Hepatocyte (in vitro differentiated cells): ENCODE data around the gene GRM6. TPM values are rescaled to one million over a fixed set of nuclear protein-coding genes. Genes with fewer than 3 reads are reported as not detected.

ENCODE experiments used
- DNase-seq: peaks from one replicate; pipeline ENCODE4 v3.0.0-alpha.2; 2016; ENCODE audit warnings: low spot score
- H2AFZ ChIP-seq: fragments of 200-600 bp; sonication (generic); 2 replicates; pipeline ENCODE4 v1.6.0; 2016; ENCODE audit warnings: antibody characterized with exemption, mild to moderate bottlenecking
- H3K27ac ChIP-seq: fragments of 200-600 bp; sonication (generic); 2 replicates; pipeline ENCODE4 v1.5.1; 2016; ENCODE audit warnings: mild to moderate bottlenecking
- H3K27me3 ChIP-seq: fragments of 200-600 bp; sonication (generic); 2 replicates; pipeline ENCODE4 v1.6.1; 2016
- H3K36me3 ChIP-seq: fragments of 200-600 bp; sonication (generic); replicated peaks from 2 replicates; pipeline ENCODE4 v1.5.1; 2016; ENCODE audit warnings: low read depth; ENCODE audit not compliant: insufficient read depth
- H3K4me1 ChIP-seq: fragments of 200-600 bp; sonication (generic); 2 replicates; pipeline ENCODE4 v1.5.1; 2016; ENCODE audit warnings: mild to moderate bottlenecking, moderate library complexity; ENCODE audit not compliant: insufficient read depth
- H3K4me2 ChIP-seq: fragments of 200-600 bp; sonication (generic); 2 replicates; pipeline ENCODE4 v1.6.0; 2016
- H3K4me3 ChIP-seq: fragments of 200-600 bp; sonication (generic); 2 replicates; pipeline ENCODE4 v1.5.1; 2016; ENCODE audit warnings: mild to moderate bottlenecking
- H3K79me2 ChIP-seq: fragments of 200-600 bp; sonication (generic); 2 replicates; pipeline ENCODE4 v1.6.0; 2017; ENCODE audit warnings: mild to moderate bottlenecking
- H3K9me2 ChIP-seq: fragments of 200-600 bp; sonication (generic); replicated peaks from 2 replicates; pipeline ENCODE4 v1.6.0; 2017; ENCODE audit warnings: mild to moderate bottlenecking; ENCODE audit not compliant: insufficient read depth
- H3K9me3 ChIP-seq: fragments of 200-600 bp; sonication (generic); 2 replicates; pipeline ENCODE4 v1.5.1; 2016; ENCODE audit warnings: low read depth, mild to moderate bottlenecking
- H4K20me1 ChIP-seq: fragments of 200-600 bp; sonication (generic); 2 replicates; pipeline ENCODE4 v1.6.0; 2016; ENCODE audit warnings: mild to moderate bottlenecking; ENCODE audit not compliant: insufficient read depth, poor library complexity, severe bottlenecking
- EZH2 ChIP-seq: fragments of 200-600 bp; sonication (generic); IDR thresholded peaks from 2 replicates; pipeline ENCODE4 v1.6.1; 2016; ENCODE audit warnings: antibody characterized with exemption, mild to moderate bottlenecking, borderline replicate concordance
- EZH2phosphoT487 ChIP-seq: fragments of 200-600 bp; sonication (generic); IDR thresholded peaks from one replicate; pipeline ENCODE4 v1.6.1; 2018; ENCODE audit warnings: antibody characterized with exemption, mild to moderate bottlenecking, low read depth, moderate library complexity; ENCODE audit not compliant: unreplicated experiment, severe bottlenecking
- WGBS: methylation state at CpG from one replicate; pipeline ENCODE4 v1.1.6; 2016; ENCODE audit warnings: low lambda C conversion rate; ENCODE audit errors: missing lambda C conversion rate; 5-methylcytosine and 5-hydroxymethylcytosine counted together
- polyA plus RNA-seq: library from polyadenylated mRNA; unstranded; fragments of >200 nt; fragmentation: Nextera tagmentation; extraction: Ambion mirVana; gene quantifications from 2 replicates; pipeline ENCODE4 v1.2.1, GENCODE V29; 2016
- total RNA-seq: library from RNA; depleted of rRNA; stranded (reverse); fragments of >200 nt; gene quantifications from 2 replicates; pipeline ENCODE4 v1.2.3, GENCODE V29; 2014
- TF ChIP-seq, protein P1 (sequence below): fragments of 200-600 bp; sonication (generic); IDR thresholded peaks from 2 replicates; pipeline ENCODE4 v1.5.1; 2016; ENCODE audit warnings: antibody characterized with exemption, mild to moderate bottlenecking; ENCODE audit not compliant: poor library complexity

The GRM6 gene
- total and polyA plus RNA-seq, 2 experiments from 2014 or later = not detected

DNA sequence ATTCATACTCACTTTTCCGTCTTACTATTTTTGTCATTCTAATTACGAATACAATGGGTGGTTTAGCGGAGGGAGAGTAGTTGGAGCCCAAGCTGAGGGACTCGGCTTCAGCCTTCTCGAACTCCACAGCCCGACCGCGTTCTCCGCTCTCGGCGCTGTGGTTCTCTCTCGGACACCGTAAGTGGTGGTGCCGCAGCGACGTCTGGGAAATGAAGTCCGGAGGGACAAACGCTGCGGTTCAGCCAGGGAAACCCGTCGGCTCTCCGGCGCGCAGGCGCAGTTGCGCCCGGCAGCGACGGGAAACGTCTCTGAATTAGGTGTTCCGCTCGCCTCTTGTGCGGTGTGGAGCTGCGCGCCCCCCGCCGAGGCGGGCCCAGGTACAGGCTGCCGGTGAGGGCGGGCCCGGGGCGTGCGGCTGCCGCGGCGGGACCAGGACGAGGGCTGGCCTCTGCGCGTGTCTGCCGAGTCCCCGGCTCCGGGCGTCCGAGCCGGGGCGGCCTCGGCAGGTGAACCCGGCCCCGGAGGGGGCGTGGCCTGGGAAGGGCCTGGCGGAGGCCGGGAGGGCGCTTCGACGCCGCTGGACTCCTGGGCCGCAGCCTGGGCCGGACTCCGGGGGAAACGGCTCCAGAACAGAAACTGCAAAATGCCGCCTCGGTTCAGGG, 28.5 kb upstream of the GRM6 start, which contains the start of gene ZNF879:
TSS of gene ZNF879 (plus strand) at position 277 of the 662 bp plus-strand sequence. CDS start 1,201 bp downstream, outside the sequence.
- peak within 1 kb of the TSS; percentile 94 for H2AFZ ChIP-seq
- H3K27ac ChIP-seq = peak within 1 kb of the TSS; percentile 80
- peak; percentile 96 for DNase-seq
- H3K9me2 ChIP-seq = no peaks in the 10 kb centered on the region
- no peaks in the 10 kb centered on the region for H4K20me1 ChIP-seq
- WGBS = under 1% methylated on average over 72 of the region's 72 CpGs
- H3K9me3 ChIP-seq = peaks cover 9% of the 10 kb centered on the region
- no peaks in the 10 kb centered on the region for H3K79me2 ChIP-seq
- H3K4me3 ChIP-seq = peak within 1 kb of the TSS; percentile 59
- TF ChIP-seq EZH2 = no peak
- TF ChIP-seq EZH2phosphoT487 = no peak
- TF ChIP-seq, protein P1, sequence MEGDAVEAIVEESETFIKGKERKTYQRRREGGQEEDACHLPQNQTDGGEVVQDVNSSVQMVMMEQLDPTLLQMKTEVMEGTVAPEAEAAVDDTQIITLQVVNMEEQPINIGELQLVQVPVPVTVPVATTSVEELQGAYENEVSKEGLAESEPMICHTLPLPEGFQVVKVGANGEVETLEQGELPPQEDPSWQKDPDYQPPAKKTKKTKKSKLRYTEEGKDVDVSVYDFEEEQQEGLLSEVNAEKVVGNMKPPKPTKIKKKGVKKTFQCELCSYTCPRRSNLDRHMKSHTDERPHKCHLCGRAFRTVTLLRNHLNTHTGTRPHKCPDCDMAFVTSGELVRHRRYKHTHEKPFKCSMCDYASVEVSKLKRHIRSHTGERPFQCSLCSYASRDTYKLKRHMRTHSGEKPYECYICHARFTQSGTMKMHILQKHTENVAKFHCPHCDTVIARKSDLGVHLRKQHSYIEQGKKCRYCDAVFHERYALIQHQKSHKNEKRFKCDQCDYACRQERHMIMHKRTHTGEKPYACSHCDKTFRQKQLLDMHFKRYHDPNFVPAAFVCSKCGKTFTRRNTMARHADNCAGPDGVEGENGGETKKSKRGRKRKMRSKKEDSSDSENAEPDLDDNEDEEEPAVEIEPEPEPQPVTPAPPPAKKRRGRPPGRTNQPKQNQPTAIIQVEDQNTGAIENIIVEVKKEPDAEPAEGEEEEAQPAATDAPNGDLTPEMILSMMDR = no peak
- H3K36me3 ChIP-seq = peaks cover under 1% of the 10 kb centered on the region
- no peaks in the 10 kb centered on the region for H3K27me3 ChIP-seq
- peak within 1 kb of the TSS; percentile 82 for H3K4me2 ChIP-seq
- H3K4me1 ChIP-seq = peaks cover 5% of the 10 kb centered on the region

DNA sequence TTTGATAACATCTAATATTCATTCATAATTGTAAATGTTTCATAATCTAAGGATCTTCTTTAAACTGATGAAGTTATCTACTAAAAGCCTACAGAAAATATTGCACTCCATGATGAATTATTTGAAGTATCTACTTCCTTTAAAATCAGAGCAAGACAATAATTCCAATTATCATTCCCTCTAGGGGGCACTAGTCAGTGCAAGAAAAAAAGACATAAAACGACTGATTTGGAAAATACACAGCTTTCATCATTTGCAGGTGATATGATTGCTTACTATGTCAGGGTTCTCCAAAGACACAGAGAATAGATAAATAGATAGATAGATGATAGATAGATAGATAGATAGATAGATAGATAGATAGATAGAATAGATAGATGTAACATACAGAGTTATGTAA, 13.5 kb upstream of the GRM6 start:
- H3K4me3 ChIP-seq = no peak overlapping the region
- TF ChIP-seq EZH2phosphoT487 (no peak), EZH2 (no peak)
- TF ChIP-seq, protein P1 = no peak
- no peaks in the 10 kb centered on the region for H3K9me3 ChIP-seq
- H3K9me2 ChIP-seq = no peaks in the 10 kb centered on the region
- H3K36me3 ChIP-seq = no peaks in the 10 kb centered on the region
- no peaks in the 10 kb centered on the region for H3K4me1 ChIP-seq
- H3K27ac ChIP-seq = no peak overlapping the region
- 36% methylated on average over 1 of the region's 1 CpG for WGBS
- no peaks in the 10 kb centered on the region for H3K27me3 ChIP-seq
- no peak overlapping the region for H3K4me2 ChIP-seq
- no peaks in the 10 kb centered on the region for H4K20me1 ChIP-seq
- no peak overlapping the region for H2AFZ ChIP-seq
- DNase-seq = no peak
- H3K79me2 ChIP-seq = no peaks in the 10 kb centered on the region

DNA sequence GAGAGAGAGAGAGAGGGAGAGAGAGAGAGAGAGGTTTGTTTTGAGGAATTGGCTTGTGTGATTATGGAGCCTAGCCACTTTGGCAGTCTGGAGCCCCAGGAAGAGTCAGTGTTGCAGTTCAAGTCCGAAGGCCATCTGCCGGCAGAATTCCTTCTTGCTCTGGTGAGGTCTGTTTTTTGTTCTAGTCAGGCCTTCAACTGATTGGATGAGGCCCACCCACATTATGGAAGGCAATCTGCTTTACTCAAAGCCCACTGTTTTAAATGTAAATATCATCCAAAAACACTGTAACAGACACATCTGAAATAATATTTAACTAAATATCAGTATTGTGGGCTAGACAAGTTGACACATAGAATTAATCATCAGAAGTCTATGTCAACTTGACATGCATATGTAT, 11.4 kb upstream of the GRM6 start:
- Histone ChIP-seq H3K27me3 (no peaks in the 10 kb centered on the region), H3K9me2 (no peaks in the 10 kb centered on the region), H2AFZ (no peak overlapping the region), H3K79me2 (no peaks in the 10 kb centered on the region), H3K36me3 (no peaks in the 10 kb centered on the region), H3K9me3 (no peaks in the 10 kb centered on the region), H3K4me2 (no peak overlapping the region), H3K27ac (no peak overlapping the region), H3K4me3 (no peak overlapping the region), H3K4me1 (no peaks in the 10 kb centered on the region), H4K20me1 (no peaks in the 10 kb centered on the region)
- no peak for DNase-seq
- TF ChIP-seq EZH2 = no peak
- TF ChIP-seq EZH2phosphoT487 = no peak
- TF ChIP-seq, protein P1 = no peak
- 80% methylated on average over 2 of the region's 2 CpGs for WGBS
